Transverse colon (tissue), 4 donors: ENCODE results near the gene PHYKPL. TPM values are rescaled to one million over a fixed set of nuclear protein-coding genes. Genes with fewer than 3 reads are reported as not detected.

ENCODE experiments used
- DNase-seq: peaks from one replicate; pipeline ENCODE4 v3.0.0-alpha.2; 2019
- H3K27ac ChIP-seq, 4 donors: fragments of 200-600 bp; sonication (generic); 2 replicates each; pipeline ENCODE4 v1.5.1; 2016 to 2018; ENCODE audit warnings: inconsistent platforms in 4 of 4
- H3K27me3 ChIP-seq: fragments of 200-600 bp; sonication (generic); 2 replicates; pipeline ENCODE4 v1.5.1; 2017; ENCODE audit warnings: inconsistent platforms
- H3K36me3 ChIP-seq, 4 donors: fragments of 200-600 bp; sonication (generic); 2 replicates each; pipeline ENCODE4 v1.5.1; 2017 to 2019; ENCODE audit warnings: inconsistent platforms in 4 of 4
- H3K4me1 ChIP-seq, 4 donors: fragments of 200-600 bp; sonication (generic); 2 replicates each; pipeline ENCODE4 v1.5.1; 2017 to 2020; ENCODE audit warnings: inconsistent platforms in 4 of 4
- H3K4me3 ChIP-seq, 4 donors: fragments of 200-600 bp; sonication (generic); 1 replicate in 1 of 4; 2 replicates in 3 of 4; pipeline versions ENCODE4 v1.5.1 to v1.6.1; 2017 to 2019; ENCODE audit warnings: inconsistent platforms in 4 of 4
- H3K9me3 ChIP-seq, 2 donors: fragments of 200-600 bp; sonication (generic); 2 replicates each; pipeline ENCODE4 v1.5.1; 2017 to 2019; ENCODE audit warnings: inconsistent platforms in 2 of 2
- EP300 ChIP-seq: sonication (generic); formaldehyde crosslinking; IDR thresholded peaks from one replicate; pipeline ENCODE4 v1.6.1; 2017; ENCODE audit warnings: antibody characterized with exemption, low read depth
- POLR2A ChIP-seq: fragments of 450-650 bp; IDR thresholded peaks from one replicate; pipeline ENCODE4 v1.6.1; 2016; ENCODE audit warnings: antibody characterized with exemption, mild to moderate bottlenecking, moderate library complexity
- POLR2AphosphoS5 ChIP-seq, 3 donors: sonication (generic); formaldehyde crosslinking; IDR thresholded peaks; one replicate each; pipeline ENCODE4 v1.6.1; 2016; ENCODE audit warnings: antibody characterized with exemption in 3 of 3
- WGBS, 2 donors: methylation state at CpG; one replicate each; pipeline ENCODE4 v1.1.5; 2018; ENCODE audit warnings: low coverage in 1 of 2; 5-methylcytosine and 5-hydroxymethylcytosine counted together
- in situ Hi-C, 4 donors: fragments of 200-750 bp; cut with MboI; loops; one replicate each; pipeline versions ENCODE4 v1.15.0 to v1.15.1; 2017; ENCODE audit warnings: low sequenced_read_pairs in 3 of 4, low pct_ligation_motif_present in 1 of 4, low pct_unique_long_range_greater_than_20kb in 1 of 4
- intact Hi-C: fragments of 100-400 bp; cut with DNase I; formaldehyde crosslinking; loops from one replicate; pipeline ENCODE4 v1.15.1; 2023; ENCODE audit warnings: low total_unique reads
- total RNA-seq, 4 donors: library from RNA; depleted of rRNA; stranded (reverse); fragments of >200 nt; gene quantifications; one replicate each; pipeline ENCODE4 v1.1.0, GENCODE V29; 2016
- TF ChIP-seq, protein P1 (sequence below), 5 experiments: fragments of 200-600 bp in 3 of 5; fragments of 450-650 bp in 2 of 5; sonication (generic) in 3 of 5; IDR thresholded peaks; 1 replicate in 2 of 5; 2 replicates in 3 of 5; pipeline ENCODE4 v1.5.1; 2016 to 2017; ENCODE audit warnings: antibody characterized with exemption in 5 of 5, inconsistent platforms in 3 of 5, mild to moderate bottlenecking in 2 of 5, moderate library complexity in 1 of 5

The PHYKPL gene
- total RNA-seq, 4 donors from 2014 or later = 124 to 405 (median 197) TPM

DNA sequence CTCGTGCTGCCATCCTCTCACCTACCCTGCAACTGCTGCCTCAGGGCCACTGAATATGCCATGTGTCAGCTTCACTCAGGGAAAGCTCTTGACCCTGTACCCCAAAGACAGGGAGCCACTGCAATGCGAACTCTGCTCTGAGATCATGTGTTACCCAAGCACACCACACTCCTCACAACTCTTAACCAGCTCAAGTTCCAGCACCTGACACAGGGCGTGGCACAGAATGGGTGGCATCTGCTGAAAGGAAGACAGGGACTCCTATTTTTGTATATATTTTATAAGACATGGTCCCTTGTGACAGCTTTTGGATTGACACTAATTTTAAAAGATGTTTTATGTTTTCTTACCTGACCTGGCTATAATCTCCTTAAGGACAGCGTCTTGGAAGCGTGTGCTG is 10.7 kb downstream of the PHYKPL start:
- no peak overlapping the region for H3K4me3 ChIP-seq
- WGBS, 2 donors = 91% methylated on average over 4 of the region's 5 CpGs; no CpG with 5 or more reads in 1 of the 2 donors
- no peaks in the 10 kb centered on the region for H3K9me3 ChIP-seq
- peak overlapping the region in 1 of 4 donors; percentile 4 for H3K27ac ChIP-seq
- no peak for TF ChIP-seq POLR2A
- no peak for TF ChIP-seq POLR2AphosphoS5 (IDR thresholded peaks at IDR 0.05)
- no peak for TF ChIP-seq EP300
- TF ChIP-seq, protein P1, sequence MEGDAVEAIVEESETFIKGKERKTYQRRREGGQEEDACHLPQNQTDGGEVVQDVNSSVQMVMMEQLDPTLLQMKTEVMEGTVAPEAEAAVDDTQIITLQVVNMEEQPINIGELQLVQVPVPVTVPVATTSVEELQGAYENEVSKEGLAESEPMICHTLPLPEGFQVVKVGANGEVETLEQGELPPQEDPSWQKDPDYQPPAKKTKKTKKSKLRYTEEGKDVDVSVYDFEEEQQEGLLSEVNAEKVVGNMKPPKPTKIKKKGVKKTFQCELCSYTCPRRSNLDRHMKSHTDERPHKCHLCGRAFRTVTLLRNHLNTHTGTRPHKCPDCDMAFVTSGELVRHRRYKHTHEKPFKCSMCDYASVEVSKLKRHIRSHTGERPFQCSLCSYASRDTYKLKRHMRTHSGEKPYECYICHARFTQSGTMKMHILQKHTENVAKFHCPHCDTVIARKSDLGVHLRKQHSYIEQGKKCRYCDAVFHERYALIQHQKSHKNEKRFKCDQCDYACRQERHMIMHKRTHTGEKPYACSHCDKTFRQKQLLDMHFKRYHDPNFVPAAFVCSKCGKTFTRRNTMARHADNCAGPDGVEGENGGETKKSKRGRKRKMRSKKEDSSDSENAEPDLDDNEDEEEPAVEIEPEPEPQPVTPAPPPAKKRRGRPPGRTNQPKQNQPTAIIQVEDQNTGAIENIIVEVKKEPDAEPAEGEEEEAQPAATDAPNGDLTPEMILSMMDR (IDR thresholded peaks at IDR 0.05) = no peak
- in situ Hi-C loops (no loop called here), intact Hi-C loops (no loop called here)
- no peaks in the 10 kb centered on the region for H3K36me3 ChIP-seq
- H3K27me3 ChIP-seq = no peaks in the 10 kb centered on the region
- DNase-seq = peak; percentile 21
- H3K4me1 ChIP-seq = peaks cover 1 to 28% (median 18%) of the 10 kb centered on the region in 4 donors

DNA sequence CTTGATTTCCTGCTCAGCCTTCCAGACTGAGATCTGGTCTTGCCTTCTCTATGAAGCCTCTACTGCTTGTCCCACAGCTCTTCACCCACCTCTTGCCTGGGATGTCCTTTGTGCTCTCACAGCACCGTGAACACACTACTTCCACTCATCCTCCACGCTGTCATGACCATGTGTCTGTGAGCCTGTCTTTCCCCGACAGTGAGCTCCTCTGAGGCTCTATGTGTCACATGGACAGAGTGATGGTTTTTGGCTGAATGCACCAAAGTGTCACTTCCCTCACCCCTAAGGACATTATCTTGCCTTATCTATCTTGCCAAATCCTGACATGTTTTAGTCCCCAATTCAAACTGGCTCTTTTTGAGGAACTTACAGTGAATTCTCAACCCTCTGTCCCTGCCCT is 11.3 kb downstream of the PHYKPL start:
- in situ Hi-C loops = no loop called here
- Histone ChIP-seq H3K27ac (peak overlapping the region in 1 of 4 donors; percentile 4), H3K4me1 (peaks cover 7 to 30% (median 21%) of the 10 kb centered on the region in 4 donors), H3K36me3 (no peaks in the 10 kb centered on the region), H3K27me3 (no peaks in the 10 kb centered on the region), H3K9me3 (no peaks in the 10 kb centered on the region), H3K4me3 (no peak overlapping the region)
- 81% methylated on average over 3 of the region's 3 CpGs; no CpG with 5 or more reads in 1 of the 2 donors for WGBS, 2 donors
- intact Hi-C loops = no loop called here
- TF ChIP-seq EP300 (no peak), POLR2AphosphoS5 (IDR thresholded peaks at IDR 0.05) (peak in 1 of 3 donors; percentile 14)
- DNase-seq = peak; percentile 3

DNA sequence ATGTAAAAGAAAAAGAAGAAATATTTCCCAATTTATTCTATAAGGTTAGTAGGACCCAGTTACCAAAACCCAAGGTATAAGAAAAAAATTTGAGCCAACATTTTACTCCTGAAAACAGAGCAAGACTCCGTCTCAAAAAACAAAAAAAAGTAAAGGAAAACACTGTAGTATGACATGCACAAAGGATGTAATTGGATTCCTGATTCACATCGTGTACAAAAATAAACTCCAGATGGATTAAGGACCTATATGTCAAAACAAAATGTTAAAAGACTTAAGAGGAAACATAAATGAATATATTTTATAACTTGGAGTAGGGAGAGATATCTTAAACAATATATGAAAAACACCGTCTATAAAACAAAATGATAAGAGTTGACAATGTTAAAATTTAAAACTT is 13.8 kb downstream of the PHYKPL start:
- no peak overlapping the region for H3K4me3 ChIP-seq
- peak overlapping the region in 1 of 4 donors; percentile 15 for H3K27ac ChIP-seq
- no peaks in the 10 kb centered on the region for H3K9me3 ChIP-seq
- H3K4me1 ChIP-seq = peaks cover 17 to 41% (median 34%) of the 10 kb centered on the region in 4 donors
- no peaks in the 10 kb centered on the region for H3K27me3 ChIP-seq
- no peak for DNase-seq
- in situ Hi-C loops (no loop called here), intact Hi-C loops (loop anchor here (10.0 kb wide), 1 partner anchor 804 kb away; no protein-coding TSS in a partner anchor)
- H3K36me3 ChIP-seq = peaks cover 0 to 10% (median 5%) of the 10 kb centered on the region in 4 donors
- TF ChIP-seq POLR2AphosphoS5 (IDR thresholded peaks at IDR 0.05) (no peak), POLR2A (no peak), EP300 (no peak)
- TF ChIP-seq, protein P1 (IDR thresholded peaks at IDR 0.05) = no peak
- 78 to 92% methylated on average over 3 of the region's 3 CpGs for WGBS, 2 donors

DNA sequence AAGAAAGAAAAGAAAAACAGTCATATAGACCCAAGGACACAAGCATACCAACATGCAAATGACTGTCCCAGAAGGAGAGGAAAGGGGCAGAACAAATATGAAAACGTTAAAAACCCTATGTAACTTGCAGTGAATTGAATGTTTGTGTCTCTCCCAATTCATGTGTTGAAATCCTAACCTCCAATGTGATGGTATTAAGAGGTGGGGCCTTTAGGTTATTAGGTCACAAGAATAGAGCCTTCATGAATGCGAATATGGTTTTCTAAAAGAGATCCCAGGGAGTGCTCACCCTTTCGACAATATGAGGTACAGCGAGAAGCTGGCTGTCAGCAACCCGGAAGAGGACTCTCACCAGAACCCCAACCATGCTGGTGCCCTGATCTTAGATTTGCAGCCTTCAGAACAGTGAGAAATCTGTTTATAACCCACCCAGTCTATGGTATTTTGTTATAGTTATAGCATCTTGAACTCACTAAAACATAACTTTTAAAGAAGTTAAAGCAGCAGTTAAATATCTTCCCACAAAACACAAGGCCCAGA is 14.3 kb downstream of the PHYKPL start:
- intact Hi-C loops = loop anchor here (10.0 kb wide), 1 partner anchor 804 kb away; no protein-coding TSS in a partner anchor
- Histone ChIP-seq H3K9me3 (no peaks in the 10 kb centered on the region), H3K4me3 (no peak overlapping the region), H3K27ac (peak overlapping the region in 1 of 4 donors; percentile 15), H3K27me3 (no peaks in the 10 kb centered on the region), H3K36me3 (peaks cover 0 to 10% (median 5%) of the 10 kb centered on the region in 4 donors), H3K4me1 (peaks cover 17 to 47% (median 39%) of the 10 kb centered on the region in 4 donors)
- in situ Hi-C loops = no loop called here
- no peak for DNase-seq
- TF ChIP-seq, protein P1 (IDR thresholded peaks at IDR 0.05) = no peak
- TF ChIP-seq POLR2A (no peak), POLR2AphosphoS5 (IDR thresholded peaks at IDR 0.05) (no peak), EP300 (no peak)
- 84 to 90% methylated on average over 5 of the region's 5 CpGs for WGBS, 2 donors
